Left lung (tissue), 10 donors: ENCODE measurements around the gene PHF2. TPM values are rescaled to one million over a fixed set of nuclear protein-coding genes. Genes with fewer than 3 reads are reported as not detected.
A peak's percentile ranks its signal among the peaks of the same experiment; 100 is the strongest.

Source experiments
- ATAC-seq: fragments of 200-7000 bp; cut with Tn5 transposase; one replicate; pipeline ENCODE4 v1.9.1; 2020; ENCODE audit warnings: moderate library complexity
- DNase-seq, 4 donors: peaks; one replicate each; pipeline ENCODE4 v3.0.0-alpha.2; 2013 to 2020
- H3K27ac ChIP-seq, 2 donors: fragments of 200-600 bp; sonication (generic) in 1 of 2; one replicate each; pipeline versions ENCODE4 v1.5.0 to v1.8.0; 2020 to 2021
- H3K27me3 ChIP-seq, 2 donors: fragments of 200-600 bp; sonication (generic) in 1 of 2; one replicate each; pipeline versions ENCODE4 v1.5.0 to v1.8.0; 2020 to 2021
- H3K36me3 ChIP-seq, 2 donors: fragments of 200-600 bp; sonication (generic) in 1 of 2; one replicate each; pipeline versions ENCODE4 v1.5.0 to v1.8.0; 2020 to 2021
- H3K4me1 ChIP-seq, 2 donors: fragments of 200-600 bp; one replicate each; pipeline ENCODE4 v1.8.0; 2021
- H3K4me3 ChIP-seq, 2 donors: fragments of 200-600 bp; sonication (generic) in 1 of 2; one replicate each; pipeline versions ENCODE4 v1.5.0 to v1.8.0; 2020 to 2021; ENCODE audit warnings: mild to moderate bottlenecking in 1 of 2
- H3K9me3 ChIP-seq, 2 donors: fragments of 200-600 bp; sonication (generic) in 1 of 2; one replicate each; pipeline versions ENCODE4 v1.5.0 to v1.8.0; 2020 to 2021
- CTCF ChIP-seq, 2 donors: fragments of 200-600 bp; sonication (generic) in 1 of 2; IDR thresholded peaks; one replicate each; pipeline versions ENCODE4 v1.5.0 to v1.8.0; 2021; ENCODE audit warnings: antibody characterized with exemption in 2 of 2
- intact Hi-C, 2 donors: fragments of 100-400 bp; cut with DNase I; formaldehyde crosslinking; loops; one replicate each; pipeline versions ENCODE4 v1.11.2 to v1.14.2; 2022
- polyA plus RNA-seq, 6 donors: library from polyadenylated mRNA; unstranded; fragments of 120-200 nt; gene quantifications; one replicate each; pipeline ENCODE4 v1.2.1, GENCODE V29; 2013; ENCODE audit not compliant: insufficient read length in 6 of 6
- total RNA-seq, 2 donors: library from RNA; stranded (reverse); fragmentation: NEBNext Ultra II Directional; extraction: Animal tissue kit (Norgen Biotek cat#: 25700); gene quantifications; one replicate each; pipeline ENCODE4 v1.2.1, GENCODE V29; 2021
- donor health status: DM: no; HTN: yes; CAD: no.
- donor health status: DM: no; HTN: no; CAD: no.

The PHF2 gene
- total and polyA plus RNA-seq, 8 donors = 29.1 to 53.7 (median 42.3) TPM

- ATAC-seq (no peak), DNase-seq (peak in 1 of 4 donors; percentile 18)
- Histone ChIP-seq H3K9me3 (no peaks in the 10 kb centered on the region), H3K36me3 (no peaks in the 10 kb centered on the region), H3K4me3 (no peak overlapping the region), H3K27ac (no peak overlapping the region), H3K27me3 (no peaks in the 10 kb centered on the region), H3K4me1 (peaks cover 14 to 56% of the 10 kb centered on the region in 2 donors)
- TF ChIP-seq CTCF (IDR thresholded peaks at IDR 0.05) = no peak
- intact Hi-C loops = no loop called here
These were observed 19.5 kb downstream of the PHF2 start for GRCh38 chr9:93595861-93596365.

- intact Hi-C loops = no loop called here
- H3K27ac ChIP-seq = no peak overlapping the region
- no peaks in the 10 kb centered on the region for H3K27me3 ChIP-seq
These were observed 20.0 kb downstream of the PHF2 start for GRCh38 chr9:93596399-93596798.

GRCh38 chr9:93597142-93597706 lies 20.8 kb downstream of the PHF2 start:
- peaks cover 15 to 53% of the 10 kb centered on the region in 2 donors for H3K4me1 ChIP-seq
- no peaks in the 10 kb centered on the region for H3K36me3 ChIP-seq
- no peaks in the 10 kb centered on the region for H3K27me3 ChIP-seq
- intact Hi-C loops = no loop called here
- TF ChIP-seq CTCF (IDR thresholded peaks at IDR 0.05) = no peak
- H3K9me3 ChIP-seq = no peaks in the 10 kb centered on the region
- DNase-seq (peak in 1 of 4 donors; percentile 24), ATAC-seq (no peak)
- no peak overlapping the region for H3K27ac ChIP-seq
- no peak overlapping the region for H3K4me3 ChIP-seq

More at GRCh38 chr9:93596399-93596798, 20.0 kb downstream of the PHF2 start:
- Histone ChIP-seq H3K36me3 (no peaks in the 10 kb centered on the region), H3K4me1 (peaks cover 15 to 60% of the 10 kb centered on the region in 2 donors), H3K9me3 (no peaks in the 10 kb centered on the region), H3K4me3 (no peak overlapping the region)
- no peak for ATAC-seq
- DNase-seq = peak in 1 of 4 donors; percentile 27
- TF ChIP-seq CTCF (IDR thresholded peaks at IDR 0.05) = no peak

GRCh38 chr9:93597871-93598646 lies 21.7 kb downstream of the PHF2 start:
- Histone ChIP-seq H3K9me3 (no peaks in the 10 kb centered on the region), H3K4me3 (no peak overlapping the region), H3K36me3 (no peaks in the 10 kb centered on the region), H3K27me3 (no peaks in the 10 kb centered on the region), H3K27ac (peak overlapping the region in 1 of 2 donors; percentile 9), H3K4me1 (peaks cover 14 to 47% of the 10 kb centered on the region in 2 donors)
- DNase-seq = peak in 2 of 4 donors; percentile 26 to 44
- no peak for ATAC-seq
- TF ChIP-seq CTCF (IDR thresholded peaks at IDR 0.05) = no peak
- intact Hi-C loops = no loop called here

- Histone ChIP-seq H3K4me3 (no peak overlapping the region), H3K36me3 (no peaks in the 10 kb centered on the region), H3K27ac (peak overlapping the region in 1 of 2 donors; percentile 9), H3K27me3 (no peaks in the 10 kb centered on the region), H3K4me1 (peaks cover 7 to 42% of the 10 kb centered on the region in 2 donors), H3K9me3 (no peaks in the 10 kb centered on the region)
- no peak for TF ChIP-seq CTCF (IDR thresholded peaks at IDR 0.05)
- intact Hi-C loops = no loop called here
- ATAC-seq (no peak), DNase-seq (peak in 1 of 4 donors; percentile 52)
These were observed 22.4 kb downstream of the PHF2 start for GRCh38 chr9:93598647-93599241.
